ENCODE data around the gene FIBP. TPM values are rescaled to one million over a fixed set of nuclear protein-coding genes. Genes with fewer than 3 reads are reported as not detected.

FIBP gene
- total and polyA plus RNA-seq, 2 of the 8 experiments (the other 6 are each of a cell fraction or from before 2014, with no cell fraction given) = 74.3 to 173 TPM

DNA sequence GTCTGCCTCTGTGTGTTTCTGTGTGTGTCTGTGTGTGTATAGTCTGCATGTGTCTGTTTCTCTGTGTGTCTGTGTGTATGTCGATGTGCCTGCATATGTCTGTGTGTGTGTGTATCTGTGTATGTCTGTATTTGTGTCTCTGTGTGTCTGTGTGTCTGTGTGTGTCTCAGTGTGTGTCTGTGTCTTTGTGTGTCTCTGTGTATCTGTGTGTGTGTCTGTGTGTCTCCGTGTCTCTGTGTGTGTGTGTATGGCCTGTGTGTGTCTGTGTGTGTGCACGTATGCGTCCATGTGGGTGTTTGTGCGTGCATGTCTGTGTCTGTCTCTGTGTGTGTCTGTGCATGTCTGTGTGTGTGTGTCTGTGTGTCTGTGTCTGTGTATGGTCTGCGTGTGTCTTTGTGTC is 54.1 kb downstream of the FIBP start:
- peak overlapping the region in 3 of 4 experiments; percentile 30 to 70 (median 53); a peak in 5 of 7 replicates for H3K9ac ChIP-seq (replicated peaks in 1 of 4; ENCODE audit: extremely low read depth in 1 of 4, low read depth in 3 of 4, low read length in 3 of 4)
- H4K5ac ChIP-seq (ENCODE audit: insufficient read length, low read depth, low read length) = peak overlapping the region; percentile 73
- peak overlapping the region; percentile 88 for H4K8ac ChIP-seq (ENCODE audit: extremely low read depth, insufficient read depth, low read length)
- H3K4ac ChIP-seq (replicated peaks; ENCODE audit: insufficient read length, low read depth, low read length) = peak overlapping the region; percentile 100
- H3K56ac ChIP-seq (replicated peaks; ENCODE audit: insufficient read length, low read depth, low read length) = peak overlapping the region; percentile 49
- FAIRE-seq (peak; percentile 7), DNase-seq (ENCODE audit: low read depth in 1 of 2, low spot score in 2 of 2) (no peak)
- no peaks in the 10 kb centered on the region; a peak in 1 of 8 replicates for H3K36me3 ChIP-seq (ENCODE audit: control insufficient read depth in 2 of 4, insufficient read depth in 4 of 4, low read length in 3 of 4)
- peaks cover 0 to 8% (median 6%) of the 10 kb centered on the region in 4 experiments; a peak in 6 of 7 replicates for H3K4me1 ChIP-seq (replicated peaks in 1 of 4; ENCODE audit: control insufficient read depth in 3 of 4, insufficient read depth in 4 of 4, low read length in 3 of 4)
- H3K4me3 ChIP-seq (ENCODE audit: extremely low read depth in 1 of 4, insufficient read depth in 2 of 4, low read depth in 3 of 4, low read length in 4 of 4) = peak overlapping the region; percentile 68 to 72 (median 70)
- H3K18ac ChIP-seq (ENCODE audit: extremely low read depth, low read length) = peak overlapping the region; percentile 53; the same call in 1 of the 2 replicates
- H3K27me3 ChIP-seq (replicated peaks in 1 of 4; ENCODE audit: control insufficient read depth in 3 of 4, extremely low read depth in 1 of 4, insufficient read depth in 3 of 4, low read length in 3 of 4) = peaks cover 0 to 9% (median 6%) of the 10 kb centered on the region in 4 experiments; a peak in 4 of 7 replicates
- TF ChIP-seq CEBPB (IDR thresholded peaks at IDR 0.05; ENCODE audit: low read depth, low read length) = no peak
- TF ChIP-seq RFX5 (IDR thresholded peaks at IDR 0.05; ENCODE audit: borderline replicate concordance, low read depth, low read length) = no peak
- no peak for TF ChIP-seq POLR2A (IDR thresholded peaks at IDR 0.05; ENCODE audit: control extremely low read depth in 1 of 2, low read depth in 2 of 2, low read length in 2 of 2)
- TF ChIP-seq GTF2F1 (IDR thresholded peaks at IDR 0.05; ENCODE audit: borderline replicate concordance, low read depth, low read length) = no peak
- TF ChIP-seq MAFK (IDR thresholded peaks at IDR 0.05; ENCODE audit: low read depth, low read length) = no peak
- TF ChIP-seq CTBP2 (IDR thresholded peaks at IDR 0.05; ENCODE audit: borderline replicate concordance, insufficient read depth, insufficient read length, low read length) = no peak
- no peak for TF ChIP-seq TEAD4 (IDR thresholded peaks at IDR 0.05; ENCODE audit: low read depth, low read length)
- TF ChIP-seq, protein P1, sequence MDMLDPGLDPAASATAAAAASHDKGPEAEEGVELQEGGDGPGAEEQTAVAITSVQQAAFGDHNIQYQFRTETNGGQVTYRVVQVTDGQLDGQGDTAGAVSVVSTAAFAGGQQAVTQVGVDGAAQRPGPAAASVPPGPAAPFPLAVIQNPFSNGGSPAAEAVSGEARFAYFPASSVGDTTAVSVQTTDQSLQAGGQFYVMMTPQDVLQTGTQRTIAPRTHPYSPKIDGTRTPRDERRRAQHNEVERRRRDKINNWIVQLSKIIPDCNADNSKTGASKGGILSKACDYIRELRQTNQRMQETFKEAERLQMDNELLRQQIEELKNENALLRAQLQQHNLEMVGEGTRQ (IDR thresholded peaks at IDR 0.05; ENCODE audit: low read length) = no peak
- TF ChIP-seq RNF2 (IDR thresholded peaks at IDR 0.05; ENCODE audit: borderline replicate concordance, low read depth, low read length, missing control alignments, poor library complexity, severe bottlenecking) = no peak
- no peak; the same call in 1 of the 2 replicates for TF ChIP-seq SUZ12 (IDR thresholded peaks at IDR 0.05; ENCODE audit: low read length)
- CTCF ChIA-PET (ENCODE audit: partially characterized antibody) = interaction anchor here (1.2 to 3.9 kb wide), 5 partner anchors 15 to 112 kb away, joined by 3 to 52 read pairs (median 12); partner anchors contain the start of genes AP5B1 and FIBP
- peak overlapping the region; percentile 99 for H2BK15ac ChIP-seq (ENCODE audit: low read length)
- peak overlapping the region; percentile 97 to 100 for H3K4me2 ChIP-seq (ENCODE audit: insufficient read depth in 1 of 2, low read depth in 2 of 2, low read length in 2 of 2)
- POLR2A ChIA-PET (ENCODE audit: partially characterized antibody) = interaction anchor here (1.0 to 4.0 kb wide), 10 partner anchors 9 to 196 kb away, joined by 3 to 30 read pairs (median 7); partner anchors contain the start of genes AP5B1, CFL1, KAT5 and MUS81
- no peaks in the 10 kb centered on the region for H3K9me3 ChIP-seq (ENCODE audit: insufficient read depth in 2 of 2, low read depth in 1 of 2, low read length in 1 of 2)
- peak overlapping the region; percentile 35 for H2BK120ac ChIP-seq (replicated peaks; ENCODE audit: low read depth, low read length)
- H3K79me1 ChIP-seq (ENCODE audit: low read depth, low read length) = no peaks in the 10 kb centered on the region; the same call in 1 of the 2 replicates
- peaks cover 22% of the 10 kb centered on the region for H3K23me2 ChIP-seq (ENCODE audit: low read depth, low read length)
- peak overlapping the region; percentile 100 for H3K14ac ChIP-seq (ENCODE audit: insufficient read length)
- peak overlapping the region; percentile 72 for H2BK5ac ChIP-seq (ENCODE audit: low read depth, low read length)
- peak overlapping the region; percentile 97 for H2AFZ ChIP-seq (ENCODE audit: low read length)
- H2BK20ac ChIP-seq (ENCODE audit: low read length) = peak overlapping the region; percentile 62; the same call in 1 of the 2 replicates
- H4K20me1 ChIP-seq (replicated peaks in 1 of 2; ENCODE audit: control insufficient read depth in 1 of 2, insufficient read depth in 2 of 2, low read length in 2 of 2) = peaks cover 0 to 9% of the 10 kb centered on the region in 2 experiments
- H2BK12ac ChIP-seq (ENCODE audit: low read depth, low read length) = peak overlapping the region; percentile 96
- peaks cover 0 to 3% of the 10 kb centered on the region in 2 experiments; a peak in 1 of 4 replicates for H3K79me2 ChIP-seq (ENCODE audit: control insufficient read depth in 1 of 2, insufficient read depth in 2 of 2, low read length in 2 of 2)
- peak overlapping the region; percentile 97 for H2AK5ac ChIP-seq (ENCODE audit: low read depth, low read length)
- no peak overlapping the region for H3K27ac ChIP-seq (ENCODE audit: low read depth, low read length)
- peak overlapping the region; percentile 75 for H3K23ac ChIP-seq (ENCODE audit: insufficient read length)
- H4K91ac ChIP-seq (replicated peaks; ENCODE audit: insufficient read length, low read length) = peak overlapping the region; percentile 58
- 51% methylated on average over 6 of the region's 6 CpGs; no CpG with 5 or more reads in 1 of the 2 experiments for WGBS, 2 experiments (ENCODE audit: extremely low coverage in 1 of 2, insufficient coverage in 1 of 2, insufficient read length in 1 of 2, insufficient replicate concordance in 2 of 2, low coverage in 1 of 2, low lambda C conversion rate in 2 of 2, missing lambda C conversion rate in 1 of 2)
